Measurements from ENCODE around the gene TANGO2. TPM values are rescaled to one million over a fixed set of nuclear protein-coding genes. Genes with fewer than 3 reads are reported as not detected.

Gene TANGO2
- total and polyA plus RNA-seq, 4 donors: 20.7 to 48.8 (median 34.1) TPM

GRCh38 chr22:20032407-20032991, 11.6 kb downstream of the TANGO2 start:
- Histone ChIP-seq H3K4me3 (no peak overlapping the region), H3K9me3 (ENCODE audit: control insufficient read depth in 4 of 4, insufficient read depth in 3 of 4, low read length in 3 of 4) (peaks cover 0 to 2% (median 0%) of the 10 kb centered on the region in 4 donors), H3K27me3 (ENCODE audit: control insufficient read depth in 3 of 3, insufficient read depth in 3 of 3, low read length in 2 of 3) (no peaks in the 10 kb centered on the region), H3K27ac (ENCODE audit: low read depth in 1 of 2, low read length in 1 of 2) (peak overlapping the region in 1 of 2 donors; percentile 3), H3K9ac (ENCODE audit: insufficient read depth in 1 of 2, low read length in 2 of 2) (no peak overlapping the region), H3K4me1 (ENCODE audit: control insufficient read depth in 5 of 5, insufficient read depth in 5 of 5, low read length in 5 of 5) (peaks cover 0 to 22% (median 0%) of the 10 kb centered on the region in 5 donors), H3K36me3 (ENCODE audit: control insufficient read depth in 4 of 4, insufficient read depth in 4 of 4, low read length in 4 of 4) (peaks cover 0 to 18% (median 3%) of the 10 kb centered on the region in 4 donors)
- 91 to 93% methylated on average over 7 of the region's 7 CpGs for WGBS, 2 donors
- ATAC-seq (ENCODE audit: insufficient read depth, low FRiP score): no peak
- no peak for TF ChIP-seq CTCF (IDR thresholded peaks at IDR 0.05; ENCODE audit: control extremely low read depth, extremely low read depth)
- DNase-seq: no peak

GRCh38 chr22:20033045-20033706, 12.3 kb downstream of the TANGO2 start:
- whole genome bisulfite sequencing, 2 donors: 69 to 87% methylated on average over 13 to 14 of the region's 14 CpGs
- no peak overlapping the region for H3K4me3 ChIP-seq
- peaks cover 0 to 19% (median 3%) of the 10 kb centered on the region in 4 donors for H3K36me3 ChIP-seq (ENCODE audit: control insufficient read depth in 4 of 4, insufficient read depth in 4 of 4, low read length in 4 of 4)
- no peak for TF ChIP-seq CTCF (IDR thresholded peaks at IDR 0.05; ENCODE audit: control extremely low read depth, extremely low read depth)
- peaks cover 0 to 2% (median 0%) of the 10 kb centered on the region in 4 donors for H3K9me3 ChIP-seq (ENCODE audit: control insufficient read depth in 4 of 4, insufficient read depth in 3 of 4, low read length in 3 of 4)
- H3K27me3 ChIP-seq (ENCODE audit: control insufficient read depth in 3 of 3, insufficient read depth in 3 of 3, low read length in 2 of 3): no peaks in the 10 kb centered on the region
- no peak overlapping the region for H3K9ac ChIP-seq (ENCODE audit: insufficient read depth in 1 of 2, low read length in 2 of 2)
- peak overlapping the region in 1 of 2 donors; percentile 10 for H3K27ac ChIP-seq (ENCODE audit: low read depth in 1 of 2, low read length in 1 of 2)
- ATAC-seq (ENCODE audit: insufficient read depth, low FRiP score) (no peak), DNase-seq (peak in 1 of 3 donors; percentile 9)
- peaks cover 0 to 22% (median 0%) of the 10 kb centered on the region in 5 donors for H3K4me1 ChIP-seq (ENCODE audit: control insufficient read depth in 5 of 5, insufficient read depth in 5 of 5, low read length in 5 of 5)

GRCh38 chr22:20034143-20034542, 13.2 kb downstream of the TANGO2 start:
- 82 to 92% methylated on average over 5 of the region's 5 CpGs for WGBS, 2 donors
- TF ChIP-seq CTCF (IDR thresholded peaks at IDR 0.05; ENCODE audit: control extremely low read depth, extremely low read depth): no peak
- Histone ChIP-seq H3K9me3 (ENCODE audit: control insufficient read depth in 4 of 4, insufficient read depth in 3 of 4, low read length in 3 of 4) (peaks cover 0 to 2% (median 0%) of the 10 kb centered on the region in 4 donors), H3K4me3 (no peak overlapping the region), H3K27me3 (ENCODE audit: control insufficient read depth in 3 of 3, insufficient read depth in 3 of 3, low read length in 2 of 3) (no peaks in the 10 kb centered on the region), H3K4me1 (ENCODE audit: control insufficient read depth in 5 of 5, insufficient read depth in 5 of 5, low read length in 5 of 5) (peaks cover 0 to 20% (median 0%) of the 10 kb centered on the region in 5 donors), H3K9ac (ENCODE audit: insufficient read depth in 1 of 2, low read length in 2 of 2) (no peak overlapping the region), H3K27ac (ENCODE audit: low read depth in 1 of 2, low read length in 1 of 2) (no peak overlapping the region), H3K36me3 (ENCODE audit: control insufficient read depth in 4 of 4, insufficient read depth in 4 of 4, low read length in 4 of 4) (peaks cover 0 to 23% (median 3%) of the 10 kb centered on the region in 4 donors)
- DNase-seq: no peak
- ATAC-seq (ENCODE audit: insufficient read depth, low FRiP score): no peak
